GM12891 (cell line): Measurements from ENCODE around the gene TNPO3.

ENCODE experiments used
- PAX5 ChIP-seq: IDR thresholded peaks from 2 replicates; pipeline ENCODE4 v1.6.1; 2011; ENCODE audit warnings: low read length, moderate library complexity, mild to moderate bottlenecking; ENCODE audit not compliant: insufficient read depth, severe bottlenecking
- POLR2A ChIP-seq: IDR thresholded peaks from 2 replicates; pipeline ENCODE4 v1.6.1; 2011; ENCODE audit warnings: low read depth, low read length, control low read depth
- POLR2AphosphoS5 ChIP-seq: IDR thresholded peaks from 2 replicates; pipeline ENCODE4 v1.6.1; 2011; ENCODE audit warnings: low read depth, low read length, control low read depth
- TAF1 ChIP-seq: IDR thresholded peaks from 2 replicates; pipeline ENCODE4 v1.6.1; 2011; ENCODE audit warnings: low read depth, low read length, control low read depth

DNA sequence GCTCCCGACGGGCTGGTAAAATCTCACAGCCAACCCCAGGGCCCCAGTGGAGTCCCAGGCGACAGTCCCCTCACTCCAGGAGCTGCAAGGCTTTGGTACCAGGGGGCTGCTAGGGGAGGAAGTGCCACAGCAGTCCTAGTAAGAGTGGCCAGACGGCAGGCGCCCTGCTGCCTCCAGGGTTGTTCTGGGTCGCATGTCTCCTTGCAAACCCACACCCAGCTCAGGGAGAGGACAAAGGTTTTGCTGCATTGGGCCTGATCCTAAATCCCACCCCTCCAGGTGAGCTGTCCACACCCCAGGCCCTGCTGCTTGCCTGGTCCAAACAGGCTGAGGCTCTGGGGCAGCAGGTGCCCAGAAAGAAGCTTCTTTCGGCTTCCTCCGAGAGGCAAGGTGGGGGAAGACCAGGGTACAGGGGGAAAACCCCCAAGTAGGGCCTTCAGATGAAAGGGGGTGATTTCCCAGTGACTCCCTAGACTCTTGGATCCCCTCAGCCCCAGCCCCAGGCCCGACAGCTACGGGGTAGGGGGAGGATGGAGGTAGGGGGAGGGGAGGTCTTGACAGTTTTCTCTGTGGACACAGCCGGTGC, 140.3 kb downstream of the TNPO3 start:
- TF ChIP-seq POLR2A (no peak), PAX5 (no peak), POLR2AphosphoS5 (no peak), TAF1 (no peak)
